ENCODE data around the gene RPL10A.

GRCh38 chr6:35468181-35468979 is at the start of gene RPL10A:
- TF ChIP-seq, protein P1, sequence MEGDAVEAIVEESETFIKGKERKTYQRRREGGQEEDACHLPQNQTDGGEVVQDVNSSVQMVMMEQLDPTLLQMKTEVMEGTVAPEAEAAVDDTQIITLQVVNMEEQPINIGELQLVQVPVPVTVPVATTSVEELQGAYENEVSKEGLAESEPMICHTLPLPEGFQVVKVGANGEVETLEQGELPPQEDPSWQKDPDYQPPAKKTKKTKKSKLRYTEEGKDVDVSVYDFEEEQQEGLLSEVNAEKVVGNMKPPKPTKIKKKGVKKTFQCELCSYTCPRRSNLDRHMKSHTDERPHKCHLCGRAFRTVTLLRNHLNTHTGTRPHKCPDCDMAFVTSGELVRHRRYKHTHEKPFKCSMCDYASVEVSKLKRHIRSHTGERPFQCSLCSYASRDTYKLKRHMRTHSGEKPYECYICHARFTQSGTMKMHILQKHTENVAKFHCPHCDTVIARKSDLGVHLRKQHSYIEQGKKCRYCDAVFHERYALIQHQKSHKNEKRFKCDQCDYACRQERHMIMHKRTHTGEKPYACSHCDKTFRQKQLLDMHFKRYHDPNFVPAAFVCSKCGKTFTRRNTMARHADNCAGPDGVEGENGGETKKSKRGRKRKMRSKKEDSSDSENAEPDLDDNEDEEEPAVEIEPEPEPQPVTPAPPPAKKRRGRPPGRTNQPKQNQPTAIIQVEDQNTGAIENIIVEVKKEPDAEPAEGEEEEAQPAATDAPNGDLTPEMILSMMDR (IDR thresholded peaks at IDR 0.05), result peak; percentile 83 to 97 (median 88)
- TF ChIP-seq POLR2A (IDR thresholded peaks at IDR 0.05), result peak; percentile 82 to 89
